HEK293 (cell line): ENCODE measurements around the gene HPD.

Experiments used
- CTCF ChIA-PET: fragments of 350-600 bp; formaldehyde crosslinking; extraction: SDS; loops from one replicate; lab custom pipeline; 2021; ENCODE audit warnings: antibody characterized with exemption; lab: Yijun Ruan, JAX
- POLR2A ChIA-PET: fragments of 300-600 bp; formaldehyde crosslinking; extraction: SDS; loops from one replicate; lab custom pipeline; 2020; ENCODE audit warnings: antibody characterized with exemption, inconsistent platforms; lab: Yijun Ruan, JAX
- H3K27ac ChIP-seq: fragments of 200-500 bp; sonication (Bioruptor generic); 2 replicates; pipeline ENCODE4 v1.5.1; 2014; ENCODE audit warnings: low read depth, low read length, control low read depth, inconsistent platforms; ENCODE audit errors: extremely low read depth
- H3K36me3 ChIP-seq, 2 experiments: fragments of 200-500 bp in 1 of 2; sonication (Bioruptor generic) in 1 of 2; 1 replicate in 1 of 2; 2 replicates in 1 of 2; pipeline ENCODE4 v1.5.1; 2014 to 2017; ENCODE audit warnings: inconsistent platforms in 2 of 2, low read length in 2 of 2; ENCODE audit not compliant: control insufficient read depth in 2 of 2, insufficient read depth in 1 of 2
- H3K4me1 ChIP-seq: fragments of 200-500 bp; sonication (Bioruptor generic); 2 replicates; pipeline ENCODE4 v1.5.1; 2014; ENCODE audit warnings: mild to moderate bottlenecking, low read length, inconsistent platforms; ENCODE audit not compliant: control insufficient read depth, insufficient read depth
- H3K4me3 ChIP-seq: 2 replicates; pipeline ENCODE4 v1.5.1; 2011; ENCODE audit warnings: low read depth, mild to moderate bottlenecking, control low read depth, low read length, moderate library complexity
- H3K9me3 ChIP-seq: fragments of 200-500 bp; sonication (Bioruptor generic); 2 replicates; pipeline ENCODE4 v1.5.1; 2014; ENCODE audit warnings: low read depth, low read length, inconsistent platforms; ENCODE audit not compliant: control insufficient read depth, insufficient read depth
- KLF10 ChIP-seq: fragments of 450-650 bp; IDR thresholded peaks from 2 replicates; pipeline ENCODE4 v1.5.1; 2018; ENCODE audit warnings: missing biosample characterization, mild to moderate bottlenecking, missing genetic modification characterization
- KLF7 ChIP-seq: fragments of 450-650 bp; formaldehyde crosslinking; IDR thresholded peaks from 2 replicates; pipeline ENCODE4 v1.5.1; 2016; ENCODE audit warnings: missing biosample characterization, missing genetic modification characterization, borderline replicate concordance
- MZF1 ChIP-seq: fragments of 450-650 bp; formaldehyde crosslinking; IDR thresholded peaks from 2 replicates; pipeline ENCODE4 v1.5.1; 2017; ENCODE audit warnings: missing biosample characterization, missing genetic modification characterization, borderline replicate concordance
- SP2 ChIP-seq: fragments of 450-650 bp; formaldehyde crosslinking; IDR thresholded peaks from 2 replicates; pipeline ENCODE4 v1.5.1; 2016; ENCODE audit warnings: missing biosample characterization, missing genetic modification characterization
- ZBTB8A ChIP-seq: fragments of 450-650 bp; formaldehyde crosslinking; IDR thresholded peaks from 2 replicates; pipeline ENCODE4 v1.5.1; 2016; ENCODE audit warnings: missing biosample characterization, missing genetic modification characterization
- ZNF174 ChIP-seq: fragments of 450-650 bp; formaldehyde crosslinking; IDR thresholded peaks from 2 replicates; pipeline ENCODE4 v1.5.0; 2017; ENCODE audit warnings: missing biosample characterization, mild to moderate bottlenecking, missing genetic modification characterization
- ZNF248 ChIP-seq: fragments of 450-650 bp; formaldehyde crosslinking; IDR thresholded peaks from 2 replicates; pipeline ENCODE4 v1.5.1; 2017; ENCODE audit warnings: missing biosample characterization, missing genetic modification characterization
- ZNF324 ChIP-seq: fragments of 450-650 bp; formaldehyde crosslinking; IDR thresholded peaks from 2 replicates; pipeline ENCODE4 v1.5.1; 2016; ENCODE audit warnings: missing biosample characterization, missing genetic modification characterization
- ZNF394 ChIP-seq: fragments of 450-650 bp; formaldehyde crosslinking; IDR thresholded peaks from 2 replicates; pipeline ENCODE4 v1.5.1; 2016; ENCODE audit warnings: missing biosample characterization, missing genetic modification characterization, mild to moderate bottlenecking, moderate library complexity, borderline replicate concordance
- ZNF621 ChIP-seq: fragments of 450-650 bp; formaldehyde crosslinking; IDR thresholded peaks from 2 replicates; pipeline ENCODE4 v1.5.1; 2017; ENCODE audit warnings: missing biosample characterization, missing genetic modification characterization
- ZNF660 ChIP-seq: fragments of 450-650 bp; IDR thresholded peaks from 2 replicates; pipeline ENCODE4 v1.5.1; 2018; ENCODE audit warnings: missing biosample characterization, mild to moderate bottlenecking, missing genetic modification characterization
- ZNF670 ChIP-seq: fragments of 450-650 bp; formaldehyde crosslinking; IDR thresholded peaks from 2 replicates; pipeline ENCODE4 v1.5.1; 2016; ENCODE audit warnings: missing biosample characterization, missing genetic modification characterization, low read depth
- ZNF791 ChIP-seq: fragments of 450-650 bp; formaldehyde crosslinking; IDR thresholded peaks from 2 replicates; pipeline ENCODE4 v1.5.1; 2016; ENCODE audit warnings: missing biosample characterization, missing genetic modification characterization
- TF ChIP-seq, protein P1 (sequence below): fragments of 450-650 bp; IDR thresholded peaks from 2 replicates; pipeline ENCODE4 v1.5.1; 2018; ENCODE audit warnings: missing biosample characterization, missing genetic modification characterization
- TF ChIP-seq, protein P2 (sequence below): fragments of 450-650 bp; formaldehyde crosslinking; IDR thresholded peaks from 2 replicates; pipeline ENCODE4 v1.5.1; 2016; ENCODE audit warnings: missing biosample characterization, missing genetic modification characterization
- TF ChIP-seq, protein P3 (sequence below): fragments of 450-650 bp; formaldehyde crosslinking; IDR thresholded peaks from 2 replicates; pipeline ENCODE4 v1.5.1; 2016; ENCODE audit warnings: missing biosample characterization, missing genetic modification characterization
- TF ChIP-seq, protein P4 (sequence below): fragments of 450-650 bp; formaldehyde crosslinking; IDR thresholded peaks from 2 replicates; pipeline ENCODE4 v1.5.1; 2016; ENCODE audit warnings: missing biosample characterization, missing genetic modification characterization
- TF ChIP-seq, protein P5 (sequence below): fragments of 450-650 bp; formaldehyde crosslinking; IDR thresholded peaks from 2 replicates; pipeline ENCODE4 v1.5.1; 2016; ENCODE audit warnings: missing biosample characterization, missing genetic modification characterization, low read depth
- TF ChIP-seq, protein P6 (sequence below): fragments of 450-650 bp; formaldehyde crosslinking; IDR thresholded peaks from 2 replicates; pipeline ENCODE4 v1.5.1; 2016; ENCODE audit warnings: missing biosample characterization, missing genetic modification characterization
- TF ChIP-seq, protein P7 (sequence below): fragments of 450-650 bp; formaldehyde crosslinking; optimal IDR thresholded peaks from 2 replicates; pipeline ENCODE3; 2016; ENCODE audit warnings: missing biosample characterization, mild to moderate bottlenecking, missing genetic modification characterization
- TF ChIP-seq, protein P8 (sequence below): fragments of 450-650 bp; formaldehyde crosslinking; IDR thresholded peaks from 2 replicates; pipeline ENCODE4 v1.5.1; 2017; ENCODE audit warnings: missing biosample characterization, missing genetic modification characterization

HPD gene

DNA sequence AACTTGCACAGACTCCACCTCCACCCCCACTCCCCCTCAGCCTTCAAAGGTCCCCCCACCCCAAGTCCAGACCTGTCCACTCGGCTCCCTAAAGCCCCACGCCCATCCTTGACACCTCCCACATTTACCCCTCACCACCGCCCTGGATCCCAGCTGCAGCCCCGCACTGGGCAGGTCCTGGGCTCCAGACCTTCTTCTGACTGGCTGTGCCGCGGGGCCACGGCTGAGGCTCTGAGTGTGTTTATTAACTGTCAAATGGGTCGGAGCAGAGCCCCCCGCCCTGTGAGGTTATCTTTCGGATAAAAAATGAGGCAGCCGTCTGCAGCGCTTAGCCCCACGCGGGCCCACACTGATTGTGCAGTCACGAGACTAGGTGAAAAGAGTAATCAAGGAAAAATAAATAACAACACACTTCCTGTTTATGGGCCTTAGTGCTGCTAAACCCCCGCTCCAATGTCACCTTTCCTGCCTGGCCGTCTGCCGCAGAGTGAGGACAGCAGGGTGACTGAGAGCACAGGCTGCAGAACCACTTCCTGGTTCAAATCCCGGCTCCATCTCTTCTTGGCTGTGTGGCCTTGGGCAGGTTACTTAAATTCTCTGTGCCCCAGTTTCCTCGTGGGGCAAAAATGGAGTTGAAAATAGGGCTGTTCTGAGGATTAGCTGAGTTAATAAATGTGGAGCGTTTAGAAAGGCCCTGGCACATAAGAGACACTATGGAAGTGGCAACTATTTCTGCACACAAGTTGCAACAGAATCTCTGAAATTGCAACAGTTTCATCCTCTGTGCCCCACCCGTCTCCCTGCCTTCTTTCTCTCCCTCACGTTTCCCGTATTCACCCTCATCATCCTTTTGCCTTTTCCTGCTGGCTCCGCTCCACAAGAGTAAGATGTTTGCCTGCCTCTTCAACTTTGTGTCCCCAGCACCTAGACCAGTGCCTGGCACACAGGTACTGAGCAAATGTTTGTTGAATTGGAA lies 45.5 kb downstream of the HPD start (continued):
- no peak for TF ChIP-seq ZNF394 (tag by site-specific recombination)
- TF ChIP-seq ZNF248 (tag by site-specific recombination), result no peak
- TF ChIP-seq, protein P1, sequence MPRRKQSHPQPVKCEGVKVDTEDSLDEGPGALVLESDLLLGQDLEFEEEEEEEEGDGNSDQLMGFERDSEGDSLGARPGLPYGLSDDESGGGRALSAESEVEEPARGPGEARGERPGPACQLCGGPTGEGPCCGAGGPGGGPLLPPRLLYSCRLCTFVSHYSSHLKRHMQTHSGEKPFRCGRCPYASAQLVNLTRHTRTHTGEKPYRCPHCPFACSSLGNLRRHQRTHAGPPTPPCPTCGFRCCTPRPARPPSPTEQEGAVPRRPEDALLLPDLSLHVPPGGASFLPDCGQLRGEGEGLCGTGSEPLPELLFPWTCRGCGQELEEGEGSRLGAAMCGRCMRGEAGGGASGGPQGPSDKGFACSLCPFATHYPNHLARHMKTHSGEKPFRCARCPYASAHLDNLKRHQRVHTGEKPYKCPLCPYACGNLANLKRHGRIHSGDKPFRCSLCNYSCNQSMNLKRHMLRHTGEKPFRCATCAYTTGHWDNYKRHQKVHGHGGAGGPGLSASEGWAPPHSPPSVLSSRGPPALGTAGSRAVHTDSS, result no peak
- no peak for TF ChIP-seq ZNF670
- TF ChIP-seq ZNF621 (tag by site-specific recombination), result no peak
- TF ChIP-seq, protein P2, sequence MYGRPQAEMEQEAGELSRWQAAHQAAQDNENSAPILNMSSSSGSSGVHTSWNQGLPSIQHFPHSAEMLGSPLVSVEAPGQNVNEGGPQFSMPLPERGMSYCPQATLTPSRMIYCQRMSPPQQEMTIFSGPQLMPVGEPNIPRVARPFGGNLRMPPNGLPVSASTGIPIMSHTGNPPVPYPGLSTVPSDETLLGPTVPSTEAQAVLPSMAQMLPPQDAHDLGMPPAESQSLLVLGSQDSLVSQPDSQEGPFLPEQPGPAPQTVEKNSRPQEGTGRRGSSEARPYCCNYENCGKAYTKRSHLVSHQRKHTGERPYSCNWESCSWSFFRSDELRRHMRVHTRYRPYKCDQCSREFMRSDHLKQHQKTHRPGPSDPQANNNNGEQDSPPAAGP, result no peak
- TF ChIP-seq, protein P3, sequence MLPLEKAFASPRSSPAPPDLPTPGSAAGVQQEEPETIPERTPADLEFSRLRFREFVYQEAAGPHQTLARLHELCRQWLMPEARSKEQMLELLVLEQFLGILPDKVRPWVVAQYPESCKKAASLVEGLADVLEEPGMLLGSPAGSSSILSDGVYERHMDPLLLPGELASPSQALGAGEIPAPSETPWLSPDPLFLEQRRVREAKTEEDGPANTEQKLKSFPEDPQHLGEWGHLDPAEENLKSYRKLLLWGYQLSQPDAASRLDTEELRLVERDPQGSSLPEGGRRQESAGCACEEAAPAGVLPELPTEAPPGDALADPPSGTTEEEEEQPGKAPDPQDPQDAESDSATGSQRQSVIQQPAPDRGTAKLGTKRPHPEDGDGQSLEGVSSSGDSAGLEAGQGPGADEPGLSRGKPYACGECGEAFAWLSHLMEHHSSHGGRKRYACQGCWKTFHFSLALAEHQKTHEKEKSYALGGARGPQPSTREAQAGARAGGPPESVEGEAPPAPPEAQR, result no peak
- TF ChIP-seq ZNF791 (tag by site-specific recombination), result no peak

DNA sequence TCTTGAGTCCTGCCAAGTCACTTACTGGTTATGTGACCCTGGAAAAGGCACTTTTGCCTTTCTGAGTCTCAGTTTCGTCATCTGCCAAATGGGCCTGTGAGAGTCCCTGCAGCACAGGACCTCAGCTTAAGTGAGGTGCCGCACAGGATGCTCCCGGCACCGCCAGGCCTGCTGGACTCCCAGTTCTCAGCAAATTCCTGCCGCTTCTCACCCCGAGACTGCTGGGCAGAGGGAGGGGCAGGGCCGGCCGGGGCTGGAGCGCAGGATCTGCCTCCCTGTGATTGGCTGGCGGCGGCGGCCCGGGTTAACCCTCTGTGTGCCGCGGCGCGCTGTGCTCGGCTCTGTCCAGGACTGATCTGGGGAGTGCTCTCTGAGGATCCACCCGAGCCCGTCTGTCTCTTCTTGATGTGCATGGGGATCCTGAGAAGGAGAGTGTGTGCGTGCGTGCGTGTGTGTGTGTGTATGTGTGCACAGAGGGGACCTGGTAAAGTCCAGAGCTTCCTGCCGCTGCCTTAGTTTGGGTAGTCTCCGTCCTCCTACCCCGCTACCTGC lies 46.3 kb downstream of the HPD start:
- POLR2A ChIA-PET, result interaction anchor here (1.4 to 7.5 kb wide), 4 partner anchors 10 to 76 kb away, joined by 3 to 165 read pairs (median 15); partner anchors contain the start of genes PSMD9 and RHOF
- CTCF ChIA-PET, result interaction anchor here (0.6 to 15.1 kb wide), 25 partner anchors 8 to 115 kb away, joined by 3 to 393 read pairs (median 5); partner anchors contain the start of gene RHOF
- Histone ChIP-seq H3K9me3 (no peaks in the 10 kb centered on the region), H3K27ac (peak overlapping the region; percentile 34; the same call in 1 of the 2 replicates), H3K4me3 (peak overlapping the region; percentile 20), H3K4me1 (peaks cover 5% of the 10 kb centered on the region; the same call in 1 of the 2 replicates), H3K36me3 (peaks cover 21 to 88% of the 10 kb centered on the region in 2 experiments)
- TF ChIP-seq ZNF660 (tag by site-specific recombination) (no peak), SP2 (tag by site-specific recombination) (peak; percentile 27; the same call in 1 of the 2 replicates), KLF7 (tag by site-specific recombination) (no peak), ZNF174 (no peak), MZF1 (tag by site-specific recombination) (0 out of 2 replicates have a peak, but pooled peaks have one; percentile 23), KLF10 (tag by site-specific recombination) (0 out of 2 replicates have a peak, but pooled peaks have one; percentile 50), ZBTB8A (tag by site-specific recombination) (peak; percentile 75), ZNF324 (tag by site-specific recombination) (peak; percentile 35; the same call in 1 of the 2 replicates)
- TF ChIP-seq, protein P4, sequence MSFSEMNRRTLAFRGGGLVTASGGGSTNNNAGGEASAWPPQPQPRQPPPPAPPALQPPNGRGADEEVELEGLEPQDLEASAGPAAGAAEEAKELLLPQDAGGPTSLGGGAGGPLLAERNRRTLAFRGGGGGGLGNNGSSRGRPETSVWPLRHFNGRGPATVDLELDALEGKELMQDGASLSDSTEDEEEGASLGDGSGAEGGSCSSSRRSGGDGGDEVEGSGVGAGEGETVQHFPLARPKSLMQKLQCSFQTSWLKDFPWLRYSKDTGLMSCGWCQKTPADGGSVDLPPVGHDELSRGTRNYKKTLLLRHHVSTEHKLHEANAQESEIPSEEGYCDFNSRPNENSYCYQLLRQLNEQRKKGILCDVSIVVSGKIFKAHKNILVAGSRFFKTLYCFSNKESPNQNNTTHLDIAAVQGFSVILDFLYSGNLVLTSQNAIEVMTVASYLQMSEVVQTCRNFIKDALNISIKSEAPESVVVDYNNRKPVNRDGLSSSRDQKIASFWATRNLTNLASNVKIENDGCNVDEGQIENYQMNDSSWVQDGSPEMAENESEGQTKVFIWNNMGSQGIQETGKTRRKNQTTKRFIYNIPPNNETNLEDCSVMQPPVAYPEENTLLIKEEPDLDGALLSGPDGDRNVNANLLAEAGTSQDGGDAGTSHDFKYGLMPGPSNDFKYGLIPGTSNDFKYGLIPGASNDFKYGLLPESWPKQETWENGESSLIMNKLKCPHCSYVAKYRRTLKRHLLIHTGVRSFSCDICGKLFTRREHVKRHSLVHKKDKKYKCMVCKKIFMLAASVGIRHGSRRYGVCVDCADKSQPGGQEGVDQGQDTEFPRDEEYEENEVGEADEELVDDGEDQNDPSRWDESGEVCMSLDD (tag by site-specific recombination), result peak; percentile 79
- TF ChIP-seq, protein P5, sequence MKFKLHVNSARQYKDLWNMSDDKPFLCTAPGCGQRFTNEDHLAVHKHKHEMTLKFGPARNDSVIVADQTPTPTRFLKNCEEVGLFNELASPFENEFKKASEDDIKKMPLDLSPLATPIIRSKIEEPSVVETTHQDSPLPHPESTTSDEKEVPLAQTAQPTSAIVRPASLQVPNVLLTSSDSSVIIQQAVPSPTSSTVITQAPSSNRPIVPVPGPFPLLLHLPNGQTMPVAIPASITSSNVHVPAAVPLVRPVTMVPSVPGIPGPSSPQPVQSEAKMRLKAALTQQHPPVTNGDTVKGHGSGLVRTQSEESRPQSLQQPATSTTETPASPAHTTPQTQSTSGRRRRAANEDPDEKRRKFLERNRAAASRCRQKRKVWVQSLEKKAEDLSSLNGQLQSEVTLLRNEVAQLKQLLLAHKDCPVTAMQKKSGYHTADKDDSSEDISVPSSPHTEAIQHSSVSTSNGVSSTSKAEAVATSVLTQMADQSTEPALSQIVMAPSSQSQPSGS (tag by site-specific recombination), result no peak
- TF ChIP-seq, protein P6, sequence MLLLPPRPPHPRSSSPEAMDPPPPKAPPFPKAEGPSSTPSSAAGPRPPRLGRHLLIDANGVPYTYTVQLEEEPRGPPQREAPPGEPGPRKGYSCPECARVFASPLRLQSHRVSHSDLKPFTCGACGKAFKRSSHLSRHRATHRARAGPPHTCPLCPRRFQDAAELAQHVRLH (tag by site-specific recombination), result 0 out of 2 replicates have a peak, but pooled peaks have one; percentile 38
- TF ChIP-seq, protein P7, sequence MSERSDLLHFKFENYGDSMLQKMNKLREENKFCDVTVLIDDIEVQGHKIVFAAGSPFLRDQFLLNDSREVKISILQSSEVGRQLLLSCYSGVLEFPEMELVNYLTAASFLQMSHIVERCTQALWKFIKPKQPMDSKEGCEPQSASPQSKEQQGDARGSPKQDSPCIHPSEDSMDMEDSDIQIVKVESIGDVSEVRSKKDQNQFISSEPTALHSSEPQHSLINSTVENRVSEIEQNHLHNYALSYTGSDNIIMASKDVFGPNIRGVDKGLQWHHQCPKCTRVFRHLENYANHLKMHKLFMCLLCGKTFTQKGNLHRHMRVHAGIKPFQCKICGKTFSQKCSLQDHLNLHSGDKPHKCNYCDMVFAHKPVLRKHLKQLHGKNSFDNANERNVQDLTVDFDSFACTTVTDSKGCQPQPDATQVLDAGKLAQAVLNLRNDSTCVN (tag by site-specific recombination), result peak; percentile 34
- TF ChIP-seq, protein P8, sequence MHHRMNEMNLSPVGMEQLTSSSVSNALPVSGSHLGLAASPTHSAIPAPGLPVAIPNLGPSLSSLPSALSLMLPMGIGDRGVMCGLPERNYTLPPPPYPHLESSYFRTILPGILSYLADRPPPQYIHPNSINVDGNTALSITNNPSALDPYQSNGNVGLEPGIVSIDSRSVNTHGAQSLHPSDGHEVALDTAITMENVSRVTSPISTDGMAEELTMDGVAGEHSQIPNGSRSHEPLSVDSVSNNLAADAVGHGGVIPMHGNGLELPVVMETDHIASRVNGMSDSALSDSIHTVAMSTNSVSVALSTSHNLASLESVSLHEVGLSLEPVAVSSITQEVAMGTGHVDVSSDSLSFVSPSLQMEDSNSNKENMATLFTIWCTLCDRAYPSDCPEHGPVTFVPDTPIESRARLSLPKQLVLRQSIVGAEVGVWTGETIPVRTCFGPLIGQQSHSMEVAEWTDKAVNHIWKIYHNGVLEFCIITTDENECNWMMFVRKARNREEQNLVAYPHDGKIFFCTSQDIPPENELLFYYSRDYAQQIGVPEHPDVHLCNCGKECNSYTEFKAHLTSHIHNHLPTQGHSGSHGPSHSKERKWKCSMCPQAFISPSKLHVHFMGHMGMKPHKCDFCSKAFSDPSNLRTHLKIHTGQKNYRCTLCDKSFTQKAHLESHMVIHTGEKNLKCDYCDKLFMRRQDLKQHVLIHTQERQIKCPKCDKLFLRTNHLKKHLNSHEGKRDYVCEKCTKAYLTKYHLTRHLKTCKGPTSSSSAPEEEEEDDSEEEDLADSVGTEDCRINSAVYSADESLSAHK (tag by site-specific recombination), result 0 out of 2 replicates have a peak, but pooled peaks have one; percentile 15
